Measurements from ENCODE around the gene CASQ1.

Gene CASQ1

GRCh38 chr1:160216301-160216700, 25.9 kb downstream of the CASQ1 start:
- TF ChIP-seq POLR2A (IDR thresholded peaks at IDR 0.05; ENCODE audit: extremely low read depth, insufficient read length) (no peak), CTCF (IDR thresholded peaks at IDR 0.05; ENCODE audit: low read depth, low read length) (no peak), MAX (IDR thresholded peaks at IDR 0.05; ENCODE audit: low read depth, low read length) (no peak), MYC (IDR thresholded peaks at IDR 0.05; ENCODE audit: low read depth, low read length) (no peak)
- H3K4me3 ChIP-seq (ENCODE audit: low read depth, low read length): no peak overlapping the region
- DNase-seq (ENCODE audit: low read depth): no peak

GRCh38 chr1:160217481-160218051, 27.2 kb downstream of the CASQ1 start:
- H3K4me3 ChIP-seq (ENCODE audit: low read depth, low read length): no peak overlapping the region
- TF ChIP-seq POLR2A (IDR thresholded peaks at IDR 0.05; ENCODE audit: extremely low read depth, insufficient read length): no peak
- TF ChIP-seq MYC (IDR thresholded peaks at IDR 0.05; ENCODE audit: low read depth, low read length): no peak
- TF ChIP-seq CTCF (IDR thresholded peaks at IDR 0.05; ENCODE audit: low read depth, low read length): no peak
- no peak for DNase-seq (ENCODE audit: low read depth)

- no peak for TF ChIP-seq MAX (IDR thresholded peaks at IDR 0.05; ENCODE audit: low read depth, low read length)
- no peak for TF ChIP-seq MYC (IDR thresholded peaks at IDR 0.05; ENCODE audit: low read depth, low read length)
- TF ChIP-seq CTCF (IDR thresholded peaks at IDR 0.05; ENCODE audit: low read depth, low read length): peak; percentile 15
- H3K4me3 ChIP-seq (ENCODE audit: low read depth, low read length): no peak overlapping the region
- peak; percentile 30 for DNase-seq (ENCODE audit: low read depth)
These were observed 28.9 kb downstream of the CASQ1 start for GRCh38 chr1:160219062-160219929.

GRCh38 chr1:160220301-160220700, 29.9 kb downstream of the CASQ1 start:
- no peak overlapping the region for H3K4me3 ChIP-seq (ENCODE audit: low read depth, low read length)
- no peak for DNase-seq (ENCODE audit: low read depth)
- no peak for TF ChIP-seq MAX (IDR thresholded peaks at IDR 0.05; ENCODE audit: low read depth, low read length)
- TF ChIP-seq CTCF (IDR thresholded peaks at IDR 0.05; ENCODE audit: low read depth, low read length): no peak
- TF ChIP-seq MYC (IDR thresholded peaks at IDR 0.05; ENCODE audit: low read depth, low read length): no peak
- no peak for TF ChIP-seq POLR2A (IDR thresholded peaks at IDR 0.05; ENCODE audit: extremely low read depth, insufficient read length)

GRCh38 chr1:160221089-160221488, 30.7 kb downstream of the CASQ1 start:
- TF ChIP-seq POLR2A (IDR thresholded peaks at IDR 0.05; ENCODE audit: extremely low read depth, insufficient read length) (no peak), MYC (IDR thresholded peaks at IDR 0.05; ENCODE audit: low read depth, low read length) (no peak), CTCF (IDR thresholded peaks at IDR 0.05; ENCODE audit: low read depth, low read length) (no peak), MAX (IDR thresholded peaks at IDR 0.05; ENCODE audit: low read depth, low read length) (no peak)
- no peak overlapping the region for H3K4me3 ChIP-seq (ENCODE audit: low read depth, low read length)
- DNase-seq (ENCODE audit: low read depth): no peak
